LHCN-M2 (cell line): Measurements from ENCODE around the gene CPHXL2. TPM values are rescaled to one million over a fixed set of nuclear protein-coding genes. Genes with fewer than 3 reads are reported as not detected.
A peak's percentile ranks its signal among the peaks of the same experiment; 100 is the strongest.

Experiments used
- DNase-seq: peaks from one replicate; pipeline ENCODE4 v3.0.0-alpha.2; 2012; ENCODE audit warnings: low read depth
- polyA plus RNA-seq: library from polyadenylated mRNA; unstranded; fragments of >200 nt; gene quantifications from one replicate; pipeline ENCODE4 v1.2.1, GENCODE V29; 2012; ENCODE audit warnings: missing spikeins
- total RNA-seq: library from RNA; depleted of rRNA; stranded (reverse); fragments of >200 nt; gene quantifications from 2 replicates; pipeline ENCODE4 v1.2.3, GENCODE V29; 2014; rRNA removed

The CPHXL2 gene
- total RNA-seq: not detected in 2 replicates
- polyA plus RNA-seq: 0.05 TPM

DNA sequence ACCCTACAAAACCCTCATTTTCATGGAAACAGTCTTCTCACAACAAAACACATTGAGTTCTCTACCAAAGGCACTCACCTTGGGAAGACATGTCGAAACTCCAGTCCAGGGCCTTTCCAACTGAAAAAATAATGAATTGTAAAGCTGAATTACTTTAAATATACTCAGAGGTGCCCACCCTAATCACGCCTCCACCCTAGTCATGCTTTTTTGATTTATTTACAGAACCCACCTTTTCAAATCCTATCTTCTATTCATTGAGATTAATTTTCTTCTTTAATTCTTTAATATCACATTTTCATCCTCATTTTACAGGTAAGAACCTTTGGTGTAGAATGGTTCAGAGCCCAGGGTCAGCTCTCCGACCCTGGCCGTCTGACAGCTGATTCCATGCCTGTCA, at the start of gene CPHXL2:
CPHXL2 (minus strand) TSS at position 101 of the 400 bp plus-strand sequence; CDS start at position 91, 10 bp downstream.
- DNase-seq: no peak

DNA sequence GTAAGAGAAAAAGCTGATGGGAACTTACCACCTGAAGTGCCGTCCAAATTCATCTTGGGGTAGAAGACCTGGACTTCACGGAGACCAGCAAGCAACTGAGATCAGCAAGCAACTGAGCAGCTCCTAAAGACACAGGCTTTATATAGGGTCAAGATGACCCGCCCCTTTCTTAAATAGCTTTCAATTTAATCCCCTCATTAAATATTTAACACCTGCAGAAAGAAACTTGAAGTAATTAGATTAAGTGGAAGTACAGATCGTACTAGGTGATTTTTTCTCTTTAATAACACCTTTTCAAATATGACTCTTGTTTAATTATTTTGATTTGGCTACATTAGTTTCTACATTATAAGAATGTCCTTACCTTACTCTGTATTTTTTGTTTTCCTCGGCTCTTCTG, 49.6 kb upstream of the CPHXL2 start, which contains the start of gene CPHXL:
CPHXL (minus strand) TSS at position 101 of the 400 bp plus-strand sequence; CDS start at position 53, 48 bp downstream.
- no peak for DNase-seq

GRCh38 chr16:75718452-75718851, 41.6 kb upstream of the CPHXL2 start:
- no peak for DNase-seq

GRCh38 chr16:75714661-75715060, 37.9 kb upstream of the CPHXL2 start:
- DNase-seq: no peak

DNA sequence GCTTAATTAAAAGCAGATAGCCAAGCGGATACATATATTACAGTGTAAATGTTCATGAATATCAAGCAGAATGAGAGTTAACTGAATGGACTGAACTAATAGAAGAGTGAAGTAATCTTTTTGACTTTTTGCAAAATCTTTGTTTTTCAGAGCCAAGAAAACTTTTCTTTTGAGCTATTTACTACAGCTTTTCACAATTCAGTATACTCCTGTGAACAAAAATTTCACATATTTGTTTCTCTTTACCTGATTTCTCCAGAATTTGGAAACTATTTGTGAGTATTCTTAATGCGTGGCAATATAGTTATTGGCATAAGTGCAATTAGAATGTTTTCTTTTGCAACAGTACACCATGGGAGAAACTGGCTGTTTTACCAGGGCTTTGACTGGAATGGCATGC, 33.5 kb upstream of the CPHXL2 start:
- no peak for DNase-seq

GRCh38 chr16:75703306-75703705, 26.5 kb upstream of the CPHXL2 start:
- peak; percentile 19 for DNase-seq

GRCh38 chr16:75702242-75702641, 25.4 kb upstream of the CPHXL2 start:
- no peak for DNase-seq

DNA sequence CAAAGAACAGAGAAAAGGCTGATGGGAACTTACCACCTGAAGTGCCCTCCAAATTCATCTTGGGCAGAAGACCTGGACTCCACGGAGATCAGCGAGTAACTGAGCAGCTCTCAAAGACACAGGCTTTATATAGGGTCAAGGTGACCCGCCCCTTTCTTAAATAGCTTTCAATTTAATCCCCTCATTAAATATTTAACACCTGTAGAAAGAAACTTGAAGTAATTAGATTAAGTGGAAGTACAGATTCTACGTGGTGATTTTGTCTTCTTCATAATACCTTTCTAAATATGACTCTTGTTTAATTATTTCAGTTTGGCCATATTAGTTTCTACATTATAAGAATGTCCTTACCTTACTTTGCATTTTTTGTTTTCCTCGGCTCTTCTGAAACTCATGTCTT, 24.6 kb upstream of the CPHXL2 start, which contains the start of gene DUXB:
DUXB (minus strand) TSS at position 101 of the 400 bp plus-strand sequence; CDS start at position 58, 43 bp downstream.
- no peak for DNase-seq

GRCh38 chr16:75697571-75697970, 20.8 kb upstream of the CPHXL2 start:
- DNase-seq: no peak

GRCh38 chr16:75695708-75696107, 18.9 kb upstream of the CPHXL2 start:
- DNase-seq: no peak

DNA sequence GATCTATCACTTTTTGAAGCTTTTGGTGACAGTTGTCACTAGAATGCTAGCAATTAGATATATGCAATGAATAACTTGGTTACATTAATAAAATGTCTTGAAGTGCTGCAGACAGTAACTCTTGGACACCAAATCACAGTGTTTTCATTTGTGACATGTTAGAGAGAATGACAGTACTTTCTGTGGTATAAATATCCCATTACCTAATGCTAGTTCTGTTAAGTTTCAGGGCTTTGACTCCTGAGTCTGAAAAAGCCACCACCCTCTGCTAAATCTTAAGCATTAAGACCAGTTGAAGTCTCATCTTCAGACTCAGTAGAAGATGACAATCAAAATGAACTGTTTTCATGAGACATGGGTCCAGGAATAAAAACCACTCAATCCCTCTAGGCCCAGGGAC, 10.6 kb upstream of the CPHXL2 start:
- no peak for DNase-seq

- DNase-seq: no peak
These were observed 5.5 kb upstream of the CPHXL2 start for GRCh38 chr16:75682308-75682707.

DNA sequence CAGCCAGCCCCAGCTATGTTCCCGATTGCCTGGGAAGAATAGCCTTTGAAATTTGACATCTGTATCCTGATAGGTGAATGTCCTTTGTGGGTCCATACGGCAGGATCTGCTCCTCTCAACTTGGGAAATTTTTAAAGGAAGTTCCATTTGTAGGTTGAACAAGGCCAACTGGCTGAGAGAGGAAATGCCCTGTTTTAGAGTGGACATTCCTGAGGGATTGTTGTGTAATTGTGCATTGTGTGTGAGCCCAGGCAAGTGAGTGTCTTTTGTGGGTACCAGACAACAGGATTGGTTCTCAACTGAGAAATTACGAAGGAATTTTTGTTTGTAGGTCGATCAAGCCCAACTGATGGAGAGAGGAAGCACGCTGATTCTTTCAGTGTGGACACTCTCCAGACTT, 2.6 kb upstream of the CPHXL2 start:
- DNase-seq: no peak

GRCh38 chr16:75667503-75667902, 9.3 kb downstream of the CPHXL2 start:
- DNase-seq: no peak

GRCh38 chr16:75660726-75661302, 16.0 kb downstream of the CPHXL2 start:
- no peak for DNase-seq

GRCh38 chr16:75660321-75660720, 16.5 kb downstream of the CPHXL2 start:
- peak; percentile 61 for DNase-seq

DNA sequence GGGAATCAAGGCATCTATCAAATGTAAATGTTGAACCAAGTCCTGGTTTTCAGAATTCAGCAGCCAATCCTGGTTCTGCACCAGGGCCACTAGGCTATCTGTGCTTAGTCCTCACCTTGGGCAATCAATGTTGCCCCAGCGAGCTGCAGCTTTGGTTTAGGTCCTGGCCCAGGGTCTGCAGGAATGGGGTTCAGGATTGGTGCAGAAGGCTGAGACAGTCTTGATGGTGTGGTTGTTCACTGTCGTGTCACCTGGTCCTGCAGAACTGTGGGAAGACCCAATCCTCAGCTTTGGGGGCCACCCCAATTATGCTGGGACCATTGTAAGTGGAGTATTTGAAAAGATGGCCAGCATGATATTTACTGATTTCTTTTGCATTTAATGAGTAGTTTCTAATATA, 18.6 kb downstream of the CPHXL2 start:
- DNase-seq: no peak

DNA sequence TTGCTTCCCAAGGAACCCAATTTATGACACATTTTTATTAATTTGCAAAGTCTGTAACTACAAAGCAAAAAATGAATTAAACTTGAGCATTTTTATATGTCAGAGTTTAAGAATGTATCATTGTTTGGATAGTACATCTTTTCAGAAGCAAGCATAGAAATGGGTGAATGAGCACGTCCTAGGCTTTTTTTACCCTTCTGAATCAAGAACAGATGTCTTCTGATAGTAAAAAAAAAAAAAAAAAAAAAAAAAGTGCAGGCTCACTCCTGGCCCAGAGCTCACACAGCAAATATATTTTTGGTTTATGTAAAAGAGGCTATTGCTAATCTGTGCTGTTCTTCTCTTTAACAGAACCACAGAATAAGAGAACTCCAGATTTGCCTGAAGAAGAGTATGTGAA, 22.9 kb downstream of the CPHXL2 start:
- peak; percentile 18 for DNase-seq

GRCh38 chr16:75648265-75649076, 28.3 kb downstream of the CPHXL2 start:
- peak; percentile 65 for DNase-seq

GRCh38 chr16:75647492-75648264, 29.1 kb downstream of the CPHXL2 start, which contains the start of the genes KARS1 and TERF2IP:
Gene KARS1, minus strand, starts transcription at chr16:75647665. Its CDS starts 26 bp downstream, at chr16:75647639.
Gene TERF2IP, plus strand, starts transcription at chr16:75647773. Its CDS starts 110 bp downstream, at chr16:75647883.
- DNase-seq: peak; percentile 90

- DNase-seq: no peak
These were observed 29.7 kb downstream of the CPHXL2 start for GRCh38 chr16:75647112-75647491.
